ENCODE data around the gene SPECC1.
A peak's percentile ranks its signal among the peaks of the same experiment; 100 is the strongest.

The SPECC1 gene

GRCh38 chr17:20114466-20114865, 105.3 kb downstream of the SPECC1 start:
- DNase-seq (ENCODE audit: low read depth): no peak
- H3K4me3 ChIP-seq (ENCODE audit: low read length): no peak overlapping the region
- TF ChIP-seq CTCF (conservative IDR thresholded peaks at IDR 0.05; ENCODE audit: low read length): no peak

- peak; percentile 50 for DNase-seq (ENCODE audit: low read depth)
- peak; percentile 74 for TF ChIP-seq CTCF (conservative IDR thresholded peaks at IDR 0.05; ENCODE audit: low read length)
- H3K4me3 ChIP-seq (ENCODE audit: low read length): no peak overlapping the region
These were observed 107.6 kb downstream of the SPECC1 start for GRCh38 chr17:20116683-20117309.

GRCh38 chr17:20118280-20118679, 109.1 kb downstream of the SPECC1 start:
- DNase-seq (ENCODE audit: low read depth): no peak
- H3K4me3 ChIP-seq (ENCODE audit: low read length): no peak overlapping the region
- TF ChIP-seq CTCF (conservative IDR thresholded peaks at IDR 0.05; ENCODE audit: low read length): no peak

GRCh38 chr17:20120836-20121235, 111.7 kb downstream of the SPECC1 start:
- peak; percentile 16 for DNase-seq (ENCODE audit: low read depth)
- TF ChIP-seq CTCF (conservative IDR thresholded peaks at IDR 0.05; ENCODE audit: low read length): no peak
- no peak overlapping the region for H3K4me3 ChIP-seq (ENCODE audit: low read length)

- H3K4me3 ChIP-seq (ENCODE audit: low read length): no peak overlapping the region
- peak; percentile 62 for DNase-seq (ENCODE audit: low read depth)
- TF ChIP-seq CTCF (conservative IDR thresholded peaks at IDR 0.05; ENCODE audit: low read length): peak; percentile 96
These were observed 112.4 kb downstream of the SPECC1 start for GRCh38 chr17:20121359-20122253.

- no peak overlapping the region for H3K4me3 ChIP-seq (ENCODE audit: low read length)
- DNase-seq (ENCODE audit: low read depth): no peak
- TF ChIP-seq CTCF (conservative IDR thresholded peaks at IDR 0.05; ENCODE audit: low read length): no peak
These were observed 113.2 kb downstream of the SPECC1 start for GRCh38 chr17:20122254-20122879.

Data from AG10803 (cell line).